ENCODE measurements around the gene ARL6IP6. TPM values are rescaled to one million over a fixed set of nuclear protein-coding genes. Genes with fewer than 3 reads are reported as not detected.

The ARL6IP6 gene
- total RNA-seq, 1 experiment from 2014 or later, result 41.4 TPM

DNA sequence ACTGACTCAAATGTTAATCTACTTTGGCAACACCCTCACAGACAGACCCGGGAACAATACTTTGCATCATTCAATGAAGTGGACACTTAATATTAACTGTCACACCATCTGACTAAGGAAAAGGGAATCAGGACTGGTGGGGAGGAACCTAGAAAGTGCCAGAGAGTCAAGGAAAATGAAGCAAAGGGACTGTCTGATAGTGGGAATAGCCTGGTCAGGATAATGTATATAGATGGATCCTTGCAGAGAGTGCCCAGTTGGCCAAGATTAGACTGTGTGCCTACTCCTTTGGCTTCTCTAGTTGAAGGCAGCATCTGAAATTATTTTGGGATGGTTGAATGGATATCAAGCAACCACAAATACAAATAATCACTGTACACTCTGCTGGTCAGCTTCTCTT is 45.2 kb downstream of the ARL6IP6 start:
- TF ChIP-seq, protein P1, sequence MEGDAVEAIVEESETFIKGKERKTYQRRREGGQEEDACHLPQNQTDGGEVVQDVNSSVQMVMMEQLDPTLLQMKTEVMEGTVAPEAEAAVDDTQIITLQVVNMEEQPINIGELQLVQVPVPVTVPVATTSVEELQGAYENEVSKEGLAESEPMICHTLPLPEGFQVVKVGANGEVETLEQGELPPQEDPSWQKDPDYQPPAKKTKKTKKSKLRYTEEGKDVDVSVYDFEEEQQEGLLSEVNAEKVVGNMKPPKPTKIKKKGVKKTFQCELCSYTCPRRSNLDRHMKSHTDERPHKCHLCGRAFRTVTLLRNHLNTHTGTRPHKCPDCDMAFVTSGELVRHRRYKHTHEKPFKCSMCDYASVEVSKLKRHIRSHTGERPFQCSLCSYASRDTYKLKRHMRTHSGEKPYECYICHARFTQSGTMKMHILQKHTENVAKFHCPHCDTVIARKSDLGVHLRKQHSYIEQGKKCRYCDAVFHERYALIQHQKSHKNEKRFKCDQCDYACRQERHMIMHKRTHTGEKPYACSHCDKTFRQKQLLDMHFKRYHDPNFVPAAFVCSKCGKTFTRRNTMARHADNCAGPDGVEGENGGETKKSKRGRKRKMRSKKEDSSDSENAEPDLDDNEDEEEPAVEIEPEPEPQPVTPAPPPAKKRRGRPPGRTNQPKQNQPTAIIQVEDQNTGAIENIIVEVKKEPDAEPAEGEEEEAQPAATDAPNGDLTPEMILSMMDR (IDR thresholded peaks at IDR 0.05; ENCODE audit: insufficient read depth in 1 of 2, low read depth in 1 of 2, low read length in 1 of 2, severe bottlenecking in 1 of 2, unreplicated experiment in 1 of 2), result no peak
- no peak overlapping the region for H3K4me3 ChIP-seq (ENCODE audit: low read depth, low read length)
- no peaks in the 10 kb centered on the region for H3K36me3 ChIP-seq (ENCODE audit: control insufficient read depth, insufficient read depth, low read length)
- Mint-ChIP-seq H3K4me1 (ENCODE audit: low read depth, unreplicated experiment) (no peaks in the 10 kb centered on the region), H3K4me3 (ENCODE audit: unreplicated experiment) (no peak overlapping the region), H3K9me3 (ENCODE audit: unreplicated experiment) (no peaks in the 10 kb centered on the region), H3K27ac (ENCODE audit: unreplicated experiment) (no peak overlapping the region), H3K27me3 (ENCODE audit: insufficient read depth, unreplicated experiment) (no peaks in the 10 kb centered on the region), H3K36me3 (ENCODE audit: insufficient read depth, unreplicated experiment) (peaks cover 35% of the 10 kb centered on the region)
- POLR2A ChIA-PET, result interaction anchor here (0.6 kb wide), 2 partner anchors 175 to 548 kb away, joined by 3 to 4 read pairs; no protein-coding TSS in a partner anchor
- CTCF ChIA-PET, result no interaction called here
- no peaks in the 10 kb centered on the region for H3K4me1 ChIP-seq
- intact Hi-C loops (cut with micrococcal nuclease; ENCODE audit: unreplicated experiment), result no loop called here
- no peaks in the 10 kb centered on the region for H3K27me3 ChIP-seq (replicated peaks; ENCODE audit: control insufficient read depth, insufficient read depth, low read length)
- H3K9me3 ChIP-seq, result no peaks in the 10 kb centered on the region
- no peak for DNase-seq
- BruUV-seq (replicated peaks), result no TSS peak

DNA sequence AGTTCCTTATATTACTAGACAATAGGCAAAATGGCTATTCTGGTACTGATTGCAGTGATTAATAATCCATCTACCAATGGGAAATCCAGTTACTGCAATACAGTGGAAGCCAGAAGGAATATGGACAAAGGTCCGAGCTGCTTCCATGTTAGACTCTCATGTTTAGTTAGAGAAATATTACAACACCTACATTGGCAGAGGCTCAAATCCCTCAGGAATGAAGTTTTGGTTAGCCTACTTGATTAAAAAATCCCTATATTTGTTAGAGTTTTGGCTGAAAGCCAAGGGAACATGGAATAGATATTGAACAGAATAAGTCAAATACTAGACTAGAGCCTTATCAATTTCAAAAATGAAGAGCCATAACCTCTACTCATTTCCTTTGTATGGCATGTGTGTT is 48.5 kb downstream of the ARL6IP6 start:
- intact Hi-C loops (cut with micrococcal nuclease; ENCODE audit: unreplicated experiment), result no loop called here
- ChIA-PET CTCF (no interaction called here), POLR2A (no interaction called here)
- Mint-ChIP-seq H3K9me3 (ENCODE audit: unreplicated experiment) (no peaks in the 10 kb centered on the region), H3K4me1 (ENCODE audit: low read depth, unreplicated experiment) (no peaks in the 10 kb centered on the region), H3K27me3 (ENCODE audit: insufficient read depth, unreplicated experiment) (no peaks in the 10 kb centered on the region), H3K27ac (ENCODE audit: unreplicated experiment) (no peak overlapping the region), H3K4me3 (ENCODE audit: unreplicated experiment) (no peak overlapping the region), H3K36me3 (ENCODE audit: insufficient read depth, unreplicated experiment) (peaks cover 22% of the 10 kb centered on the region)
- Histone ChIP-seq H3K4me1 (no peaks in the 10 kb centered on the region), H3K27me3 (replicated peaks; ENCODE audit: control insufficient read depth, insufficient read depth, low read length) (no peaks in the 10 kb centered on the region), H3K9me3 (no peaks in the 10 kb centered on the region), H3K36me3 (ENCODE audit: control insufficient read depth, insufficient read depth, low read length) (no peaks in the 10 kb centered on the region), H3K4me3 (ENCODE audit: low read depth, low read length) (no peak overlapping the region)
- BruUV-seq (replicated peaks), result no TSS peak
- TF ChIP-seq, protein P1 (IDR thresholded peaks at IDR 0.05; ENCODE audit: insufficient read depth in 1 of 2, low read depth in 1 of 2, low read length in 1 of 2, severe bottlenecking in 1 of 2, unreplicated experiment in 1 of 2), result no peak
- DNase-seq, result no peak

DNA sequence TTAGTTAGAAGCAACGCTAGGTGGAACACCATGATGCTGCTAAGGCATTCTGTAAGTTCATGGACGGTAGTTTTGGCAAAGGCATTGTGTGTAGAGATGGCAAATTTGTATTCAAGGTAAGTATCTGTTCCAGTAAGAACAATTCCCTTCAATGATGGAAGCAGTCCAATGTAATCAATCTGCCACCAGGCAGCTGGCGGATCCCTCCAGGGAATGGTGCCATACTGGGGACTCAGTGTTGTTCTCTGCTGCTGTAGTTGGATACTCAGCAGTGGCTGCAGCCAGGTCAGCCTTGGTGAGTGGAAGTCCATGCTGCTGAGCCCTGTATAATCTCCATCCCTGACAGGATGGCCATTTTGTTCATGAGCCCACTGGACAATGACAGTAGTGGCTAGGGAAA is 62.8 kb downstream of the ARL6IP6 start:
- H3K27me3 ChIP-seq (replicated peaks; ENCODE audit: control insufficient read depth, insufficient read depth, low read length), result no peaks in the 10 kb centered on the region
- ChIA-PET CTCF (no interaction called here), POLR2A (no interaction called here)
- Mint-ChIP-seq H3K4me1 (ENCODE audit: low read depth, unreplicated experiment) (no peaks in the 10 kb centered on the region), H3K27me3 (ENCODE audit: insufficient read depth, unreplicated experiment) (peaks cover 3% of the 10 kb centered on the region), H3K27ac (ENCODE audit: unreplicated experiment) (no peak overlapping the region), H3K9me3 (ENCODE audit: unreplicated experiment) (peaks cover 9% of the 10 kb centered on the region), H3K36me3 (ENCODE audit: insufficient read depth, unreplicated experiment) (no peaks in the 10 kb centered on the region), H3K4me3 (ENCODE audit: unreplicated experiment) (no peak overlapping the region)
- H3K36me3 ChIP-seq (ENCODE audit: control insufficient read depth, insufficient read depth, low read length), result no peaks in the 10 kb centered on the region
- DNase-seq, result no peak
- TF ChIP-seq, protein P1 (IDR thresholded peaks at IDR 0.05; ENCODE audit: insufficient read depth in 1 of 2, low read depth in 1 of 2, low read length in 1 of 2, severe bottlenecking in 1 of 2, unreplicated experiment in 1 of 2), result no peak
- intact Hi-C loops (cut with micrococcal nuclease; ENCODE audit: unreplicated experiment), result no loop called here
- no TSS peak for BruUV-seq (replicated peaks)
- no peaks in the 10 kb centered on the region for H3K4me1 ChIP-seq
- H3K4me3 ChIP-seq (ENCODE audit: low read depth, low read length), result no peak overlapping the region
- no peaks in the 10 kb centered on the region for H3K9me3 ChIP-seq
